Left lung (tissue), 10 donors: Measurements from ENCODE around the gene BICC1. TPM values are rescaled to one million over a fixed set of nuclear protein-coding genes. Genes with fewer than 3 reads are reported as not detected.

Experiments used
- ATAC-seq: fragments of 200-7000 bp; cut with Tn5 transposase; one replicate; pipeline ENCODE4 v1.9.1; 2020; ENCODE audit warnings: moderate library complexity
- DNase-seq, 4 donors: peaks; one replicate each; pipeline ENCODE4 v3.0.0-alpha.2; 2013 to 2020
- H3K27ac ChIP-seq, 2 donors: fragments of 200-600 bp; sonication (generic) in 1 of 2; one replicate each; pipeline versions ENCODE4 v1.5.0 to v1.8.0; 2020 to 2021
- H3K27me3 ChIP-seq, 2 donors: fragments of 200-600 bp; sonication (generic) in 1 of 2; one replicate each; pipeline versions ENCODE4 v1.5.0 to v1.8.0; 2020 to 2021
- H3K36me3 ChIP-seq, 2 donors: fragments of 200-600 bp; sonication (generic) in 1 of 2; one replicate each; pipeline versions ENCODE4 v1.5.0 to v1.8.0; 2020 to 2021
- H3K4me1 ChIP-seq, 2 donors: fragments of 200-600 bp; one replicate each; pipeline ENCODE4 v1.8.0; 2021
- H3K4me3 ChIP-seq, 2 donors: fragments of 200-600 bp; sonication (generic) in 1 of 2; one replicate each; pipeline versions ENCODE4 v1.5.0 to v1.8.0; 2020 to 2021; ENCODE audit warnings: mild to moderate bottlenecking in 1 of 2
- H3K9me3 ChIP-seq, 2 donors: fragments of 200-600 bp; sonication (generic) in 1 of 2; one replicate each; pipeline versions ENCODE4 v1.5.0 to v1.8.0; 2020 to 2021
- intact Hi-C, 2 donors: fragments of 100-400 bp; cut with DNase I; formaldehyde crosslinking; loops; one replicate each; pipeline versions ENCODE4 v1.11.2 to v1.14.2; 2022
- polyA plus RNA-seq, 6 donors: library from polyadenylated mRNA; unstranded; fragments of 120-200 nt; gene quantifications; one replicate each; pipeline ENCODE4 v1.2.1, GENCODE V29; 2013; ENCODE audit not compliant: insufficient read length in 6 of 6
- total RNA-seq, 2 donors: library from RNA; stranded (reverse); fragmentation: NEBNext Ultra II Directional; extraction: Animal tissue kit (Norgen Biotek cat#: 25700); gene quantifications; one replicate each; pipeline ENCODE4 v1.2.1, GENCODE V29; 2021
- TF ChIP-seq, protein P1 (sequence below), 2 donors: fragments of 200-600 bp; sonication (generic) in 1 of 2; IDR thresholded peaks; one replicate each; pipeline versions ENCODE4 v1.5.0 to v1.8.0; 2021; ENCODE audit warnings: antibody characterized with exemption in 2 of 2
- donor health status: DM: no; HTN: yes; CAD: no.
- donor health status: DM: no; HTN: no; CAD: no.

BICC1 gene
- total and polyA plus RNA-seq, 8 donors, result 10.9 to 47.4 (median 37.1) TPM

- TF ChIP-seq, protein P1, sequence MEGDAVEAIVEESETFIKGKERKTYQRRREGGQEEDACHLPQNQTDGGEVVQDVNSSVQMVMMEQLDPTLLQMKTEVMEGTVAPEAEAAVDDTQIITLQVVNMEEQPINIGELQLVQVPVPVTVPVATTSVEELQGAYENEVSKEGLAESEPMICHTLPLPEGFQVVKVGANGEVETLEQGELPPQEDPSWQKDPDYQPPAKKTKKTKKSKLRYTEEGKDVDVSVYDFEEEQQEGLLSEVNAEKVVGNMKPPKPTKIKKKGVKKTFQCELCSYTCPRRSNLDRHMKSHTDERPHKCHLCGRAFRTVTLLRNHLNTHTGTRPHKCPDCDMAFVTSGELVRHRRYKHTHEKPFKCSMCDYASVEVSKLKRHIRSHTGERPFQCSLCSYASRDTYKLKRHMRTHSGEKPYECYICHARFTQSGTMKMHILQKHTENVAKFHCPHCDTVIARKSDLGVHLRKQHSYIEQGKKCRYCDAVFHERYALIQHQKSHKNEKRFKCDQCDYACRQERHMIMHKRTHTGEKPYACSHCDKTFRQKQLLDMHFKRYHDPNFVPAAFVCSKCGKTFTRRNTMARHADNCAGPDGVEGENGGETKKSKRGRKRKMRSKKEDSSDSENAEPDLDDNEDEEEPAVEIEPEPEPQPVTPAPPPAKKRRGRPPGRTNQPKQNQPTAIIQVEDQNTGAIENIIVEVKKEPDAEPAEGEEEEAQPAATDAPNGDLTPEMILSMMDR (IDR thresholded peaks at IDR 0.05), result no peak
- Histone ChIP-seq H3K27ac (no peak overlapping the region), H3K4me1 (peaks cover 0 to 12% of the 10 kb centered on the region in 2 donors), H3K4me3 (no peak overlapping the region), H3K9me3 (no peaks in the 10 kb centered on the region), H3K36me3 (no peaks in the 10 kb centered on the region), H3K27me3 (no peaks in the 10 kb centered on the region)
- ATAC-seq, result no peak
- no peak for DNase-seq
- intact Hi-C loops, result no loop called here
Measured at GRCh38 chr10:58830697-58831096, 318.0 kb downstream of the BICC1 start.

DNA sequence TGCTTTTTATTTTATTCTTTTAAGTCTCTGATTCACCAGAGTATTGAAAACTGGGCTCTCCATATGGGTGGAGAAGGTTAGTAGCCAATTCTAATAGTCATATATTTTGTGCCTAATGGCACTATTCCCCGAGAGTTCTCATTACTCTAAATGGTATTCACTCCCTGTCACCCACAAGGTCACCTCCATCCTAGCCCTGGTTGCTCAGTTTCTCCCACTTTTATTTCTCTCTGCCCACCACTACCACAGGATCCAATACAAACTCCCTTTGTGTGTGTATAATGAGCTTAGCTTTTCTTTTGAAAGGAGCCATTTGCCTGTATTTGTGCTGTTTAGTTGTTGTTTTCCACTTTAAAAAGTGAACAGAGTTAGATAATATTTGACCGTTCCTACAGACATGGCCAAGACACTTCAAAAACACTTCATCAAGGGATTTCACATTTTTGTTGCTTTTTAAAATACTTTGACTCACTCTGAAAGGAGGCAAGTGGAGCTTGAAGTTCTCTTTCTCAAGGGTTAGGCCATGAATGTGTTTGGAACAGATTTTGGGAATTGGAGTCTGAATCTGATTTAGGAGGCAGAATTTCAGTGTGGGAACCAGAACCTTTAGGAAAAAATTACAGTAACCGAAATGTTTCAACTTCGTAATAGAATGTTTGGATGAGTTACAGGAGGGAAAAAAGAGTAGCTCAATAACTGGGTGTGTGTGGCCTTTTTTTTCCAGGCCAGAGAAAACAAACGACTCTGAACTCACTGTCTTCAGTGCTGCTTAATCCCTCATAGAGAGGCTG, 321.3 kb downstream of the BICC1 start:
- ATAC-seq (peak; percentile 67), DNase-seq (peak in 2 of 4 donors; percentile 77 to 79)
- TF ChIP-seq, protein P1 (IDR thresholded peaks at IDR 0.05), result no peak
- H3K36me3 ChIP-seq, result no peaks in the 10 kb centered on the region
- H3K27ac ChIP-seq, result peak overlapping the region in 1 of 2 donors; percentile 53
- H3K4me1 ChIP-seq, result peaks cover 0 to 12% of the 10 kb centered on the region in 2 donors
- intact Hi-C loops, result no loop called here
- H3K4me3 ChIP-seq, result no peak overlapping the region
- H3K9me3 ChIP-seq, result no peaks in the 10 kb centered on the region
- H3K27me3 ChIP-seq, result no peaks in the 10 kb centered on the region

GRCh38 chr10:58836176-58836700, 323.6 kb downstream of the BICC1 start:
- Histone ChIP-seq H3K27me3 (no peaks in the 10 kb centered on the region), H3K9me3 (no peaks in the 10 kb centered on the region), H3K4me3 (no peak overlapping the region), H3K4me1 (peaks cover 0 to 12% of the 10 kb centered on the region in 2 donors), H3K36me3 (no peaks in the 10 kb centered on the region), H3K27ac (no peak overlapping the region)
- TF ChIP-seq, protein P1 (IDR thresholded peaks at IDR 0.05), result no peak
- intact Hi-C loops, result no loop called here
- no peak for DNase-seq
- ATAC-seq, result no peak

DNA sequence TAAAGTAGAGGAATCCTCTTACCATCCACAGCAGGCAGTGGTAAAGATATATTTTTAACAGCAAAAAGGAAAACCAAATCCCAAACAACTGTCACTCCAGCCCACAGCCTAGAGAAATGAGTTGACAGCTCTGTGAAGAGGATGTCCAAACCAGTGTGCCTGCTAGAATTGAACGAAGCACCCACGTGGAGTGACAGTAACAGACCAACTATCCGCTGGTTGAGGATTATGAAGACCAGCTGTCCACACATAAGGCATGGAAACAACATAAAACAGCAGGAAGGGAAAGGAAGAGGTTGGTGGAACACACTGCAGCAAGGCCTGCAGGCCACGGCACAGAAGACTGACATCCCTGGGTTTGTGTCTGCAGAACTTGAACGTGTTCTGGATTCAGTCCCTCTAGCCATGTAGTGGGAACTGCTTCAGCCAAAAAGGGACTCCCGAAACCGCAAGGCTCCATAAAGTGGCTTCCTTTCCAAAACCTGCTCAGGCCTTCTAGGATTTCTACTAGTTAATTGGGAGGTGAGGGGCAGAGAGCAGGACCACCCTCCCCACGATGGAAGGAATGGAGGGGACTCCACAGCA, 324.4 kb downstream of the BICC1 start:
- H3K27ac ChIP-seq, result no peak overlapping the region
- no peaks in the 10 kb centered on the region for H3K9me3 ChIP-seq
- no peaks in the 10 kb centered on the region for H3K36me3 ChIP-seq
- TF ChIP-seq, protein P1 (IDR thresholded peaks at IDR 0.05), result no peak
- H3K4me3 ChIP-seq, result no peak overlapping the region
- intact Hi-C loops, result no loop called here
- H3K27me3 ChIP-seq, result no peaks in the 10 kb centered on the region
- ATAC-seq (no peak), DNase-seq (no peak)
- H3K4me1 ChIP-seq, result peaks cover 0 to 12% of the 10 kb centered on the region in 2 donors

DNA sequence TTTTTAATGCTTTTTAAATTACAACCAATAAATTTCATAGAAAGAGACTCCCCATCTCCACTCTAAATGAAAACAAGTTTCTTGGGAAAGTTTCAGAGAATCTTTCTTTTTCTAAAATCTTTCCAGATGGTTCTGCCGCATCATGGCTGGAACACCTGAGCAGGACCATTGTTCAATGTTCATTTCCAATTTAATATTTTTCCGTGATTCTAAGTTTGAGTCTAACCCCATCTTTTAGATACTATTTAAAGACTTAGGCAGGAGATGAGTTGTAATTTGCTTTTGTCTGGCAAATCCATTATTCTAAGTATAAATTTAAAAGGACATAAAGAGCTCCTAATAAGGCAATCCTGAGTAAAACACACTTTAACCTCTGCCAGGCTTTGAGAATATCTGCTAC, 325.2 kb downstream of the BICC1 start:
- TF ChIP-seq, protein P1 (IDR thresholded peaks at IDR 0.05), result no peak
- intact Hi-C loops, result no loop called here
- ATAC-seq, result no peak

More for the DNA sequence above, 325.2 kb downstream of the BICC1 start:
- no peak overlapping the region for H3K27ac ChIP-seq
- no peaks in the 10 kb centered on the region for H3K27me3 ChIP-seq
- H3K9me3 ChIP-seq, result no peaks in the 10 kb centered on the region
- DNase-seq, result no peak
- H3K36me3 ChIP-seq, result no peaks in the 10 kb centered on the region
- peaks cover 0 to 12% of the 10 kb centered on the region in 2 donors for H3K4me1 ChIP-seq
- H3K4me3 ChIP-seq, result no peak overlapping the region
